CD8-positive, alpha-beta memory T cell (primary cell): ENCODE results near the gene BEND3. TPM values are rescaled to one million over a fixed set of nuclear protein-coding genes. Genes with fewer than 3 reads are reported as not detected.
"Not testable (repeated sequence)": the region's sequence is repeated elsewhere in the genome, so short reads cannot be mapped to it uniquely, and the experiment has no call there.

Source experiments
- CTCF ChIA-PET: fragments of 350-600 bp; sonication (Branson Sonifier 250); formaldehyde crosslinking; loops from one replicate; lab custom pipeline; 2021; ENCODE audit warnings: antibody characterized with exemption; lab: Charles Lee
- POLR2A ChIA-PET: fragments of 350-600 bp; sonication (Branson Sonifier 250); formaldehyde crosslinking; loops from one replicate; lab custom pipeline; 2021; ENCODE audit warnings: antibody characterized with exemption; lab: Charles Lee
- DNase-seq, 5 donors: peaks; one replicate each; pipeline versions ENCODE4 v3.0.0 to v3.0.0-alpha.2; 2020 to 2022; ENCODE audit warnings: mixed read lengths in 1 of 5
- H3K27ac ChIP-seq: one replicate; pipeline ENCODE4 v1.7.0; 2013; ENCODE audit warnings: low read depth, mild to moderate bottlenecking, low read length, moderate library complexity
- H3K27me3 ChIP-seq: 2 replicates; pipeline ENCODE4 v1.7.0; 2013; ENCODE audit warnings: low read length, mild to moderate bottlenecking; ENCODE audit not compliant: insufficient read depth, poor library complexity, severe bottlenecking
- H3K36me3 ChIP-seq: 2 replicates; pipeline ENCODE4 v1.7.0; 2013; ENCODE audit warnings: mild to moderate bottlenecking, low read length, moderate library complexity; ENCODE audit not compliant: insufficient read depth
- H3K4me1 ChIP-seq: 2 replicates; pipeline ENCODE4 v1.7.0; 2013; ENCODE audit warnings: mild to moderate bottlenecking, low read length, moderate library complexity; ENCODE audit not compliant: insufficient read depth
- H3K4me3 ChIP-seq: 2 replicates; pipeline ENCODE4 v1.7.0; 2013; ENCODE audit warnings: mild to moderate bottlenecking, low read length
- H3K9me3 ChIP-seq: 2 replicates; pipeline ENCODE4 v1.7.0; 2013; ENCODE audit warnings: mild to moderate bottlenecking, low read length
- H3K27ac Mint-ChIP-seq, 8 donors: one replicate each; pipeline ENCODE4 v1.8.0; 2020 to 2021; ENCODE audit warnings: mixed read lengths in 8 of 8, mild to moderate bottlenecking in 6 of 8, inconsistent platforms in 3 of 8, moderate library complexity in 3 of 8
- H3K27me3 Mint-ChIP-seq, 2 donors: one replicate each; pipeline ENCODE4 v1.8.0; 2020 to 2021; ENCODE audit warnings: mixed read lengths in 2 of 2, mild to moderate bottlenecking in 1 of 2, moderate library complexity in 1 of 2
- H3K36me3 Mint-ChIP-seq, 3 donors: one replicate each; pipeline ENCODE4 v1.8.0; 2020 to 2021; ENCODE audit warnings: mixed read lengths in 3 of 3, inconsistent platforms in 1 of 3, mild to moderate bottlenecking in 1 of 3
- H3K4me1 Mint-ChIP-seq, 3 donors: one replicate each; pipeline ENCODE4 v1.8.0; 2020 to 2021; ENCODE audit warnings: mixed read lengths in 3 of 3, inconsistent platforms in 1 of 3, mild to moderate bottlenecking in 1 of 3
- H3K4me3 Mint-ChIP-seq, 7 donors: one replicate each; pipeline ENCODE4 v1.8.0; 2020 to 2021; ENCODE audit warnings: mixed read lengths in 7 of 7, mild to moderate bottlenecking in 6 of 7, moderate library complexity in 4 of 7, inconsistent platforms in 2 of 7
- H3K9me3 Mint-ChIP-seq, 5 donors: one replicate each; pipeline ENCODE4 v1.8.0; 2020 to 2022; ENCODE audit warnings: mixed read lengths in 5 of 5, mild to moderate bottlenecking in 3 of 5, moderate library complexity in 2 of 5, inconsistent platforms in 1 of 5
- polyA plus RNA-seq: library from polyadenylated mRNA; unstranded; fragments of 300-500 nt; fragmentation: Illumina TruSeq; gene quantifications from one replicate; pipeline ENCODE4 v1.2.3, GENCODE V29; 2021
- total RNA-seq, 2 experiments: library from RNA; stranded (reverse); gene quantifications; one replicate each; pipeline ENCODE4 v1.2.3, GENCODE V29; 2021

The BEND3 gene
- total and polyA plus RNA-seq, 3 experiments from 2014 or later, result 0.38 to 7.6 (median 7.5) TPM

DNA sequence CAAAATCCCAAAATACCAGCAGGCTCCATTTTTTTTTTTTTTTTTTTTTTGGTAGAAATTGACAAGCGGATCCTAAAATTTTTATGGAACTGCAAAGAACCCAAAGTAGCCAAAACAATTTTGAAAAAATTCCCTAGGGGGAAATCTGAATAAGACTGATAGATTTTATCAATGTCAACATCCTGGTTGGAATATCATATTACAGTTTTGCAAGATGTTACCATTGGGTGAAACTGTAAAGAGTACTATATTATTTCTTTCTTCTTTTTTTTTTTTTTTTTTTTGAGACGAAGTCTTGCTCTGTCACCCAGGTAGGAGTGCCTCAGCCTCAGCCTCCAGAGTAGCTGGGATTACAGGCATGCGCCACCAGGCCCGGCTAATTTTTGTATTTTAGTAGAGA lies 29.4 kb upstream of the BEND3 start:
- Histone ChIP-seq H3K36me3 (no peaks in the 10 kb centered on the region), H3K4me1 (no peaks in the 10 kb centered on the region), H3K27me3 (no peaks in the 10 kb centered on the region), H3K27ac (no peak overlapping the region), H3K9me3 (no peaks in the 10 kb centered on the region), H3K4me3 (no peak overlapping the region)
- ChIA-PET POLR2A (no interaction called here), CTCF (no interaction called here)
- Mint-ChIP-seq H3K27me3 (no peaks in the 10 kb centered on the region), H3K4me1 (no peaks in the 10 kb centered on the region), H3K36me3 (no peaks in the 10 kb centered on the region), H3K4me3 (no peak overlapping the region), H3K9me3 (no peaks in the 10 kb centered on the region), H3K27ac (no peak overlapping the region)
- DNase-seq, result no peak

DNA sequence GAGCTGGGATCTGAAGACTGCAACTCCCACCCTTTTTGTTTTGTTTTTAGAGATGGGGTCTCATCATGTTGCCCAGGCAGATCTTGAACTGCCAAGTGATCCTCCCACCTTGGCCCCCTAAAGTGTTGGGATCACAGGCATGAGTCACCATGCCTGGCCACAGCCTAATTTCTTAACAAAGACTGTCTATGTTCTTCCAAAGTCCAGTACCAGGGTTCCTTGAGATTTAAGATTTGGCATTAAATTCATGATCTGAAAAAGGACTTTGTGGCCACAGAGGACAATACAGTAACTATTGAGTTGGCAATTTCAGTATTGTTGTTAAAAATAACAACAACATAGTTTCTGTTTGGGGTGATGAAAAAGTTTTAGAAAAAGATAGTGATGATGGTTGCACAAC lies 28.7 kb upstream of the BEND3 start:
- Histone ChIP-seq H3K36me3 (no peaks in the 10 kb centered on the region), H3K27ac (no peak overlapping the region), H3K9me3 (no peaks in the 10 kb centered on the region), H3K4me1 (no peaks in the 10 kb centered on the region), H3K4me3 (no peak overlapping the region), H3K27me3 (no peaks in the 10 kb centered on the region)
- no peaks in the 10 kb centered on the region for H3K27me3 Mint-ChIP-seq
- H3K27ac Mint-ChIP-seq, result no peak overlapping the region
- H3K9me3 Mint-ChIP-seq, result no peaks in the 10 kb centered on the region
- H3K36me3 Mint-ChIP-seq, result no peaks in the 10 kb centered on the region
- H3K4me3 Mint-ChIP-seq, result no peak overlapping the region
- H3K4me1 Mint-ChIP-seq, result no peaks in the 10 kb centered on the region
- POLR2A ChIA-PET, result no interaction called here
- DNase-seq, result no peak
- CTCF ChIA-PET, result no interaction called here

DNA sequence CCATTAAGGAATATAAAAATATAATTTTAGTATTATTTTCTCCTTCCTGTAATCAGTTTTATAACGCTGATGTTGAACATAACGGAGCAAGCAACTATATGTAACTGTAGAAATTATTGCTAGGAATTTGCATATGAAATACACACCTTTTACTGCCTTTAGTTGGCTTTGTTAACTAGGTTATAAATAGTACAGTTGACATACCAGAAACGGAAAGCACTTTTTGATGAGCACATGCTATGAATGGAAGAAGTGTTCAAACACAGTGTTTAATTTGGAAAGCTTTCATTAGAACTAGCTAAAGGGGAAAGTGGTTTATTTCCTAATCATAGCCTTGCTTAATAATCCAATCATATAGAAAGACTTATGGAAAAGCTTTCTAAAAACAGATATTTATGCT lies 25.3 kb upstream of the BEND3 start:
- no peak overlapping the region for H3K27ac Mint-ChIP-seq
- H3K27me3 Mint-ChIP-seq, result no peaks in the 10 kb centered on the region
- Histone ChIP-seq H3K36me3 (no peaks in the 10 kb centered on the region), H3K27me3 (no peaks in the 10 kb centered on the region), H3K9me3 (no peaks in the 10 kb centered on the region), H3K4me3 (no peak overlapping the region), H3K27ac (no peak overlapping the region), H3K4me1 (no peaks in the 10 kb centered on the region)
- no peak for DNase-seq
- no peaks in the 10 kb centered on the region for H3K36me3 Mint-ChIP-seq
- ChIA-PET CTCF (no interaction called here), POLR2A (no interaction called here)
- no peaks in the 10 kb centered on the region for H3K4me1 Mint-ChIP-seq
- H3K4me3 Mint-ChIP-seq, result no peak overlapping the region
- no peaks in the 10 kb centered on the region for H3K9me3 Mint-ChIP-seq

GRCh38 chr6:107136324-107136723 lies 21.0 kb upstream of the BEND3 start:
- not testable (repeated sequence) for H3K4me3 ChIP-seq, H3K4me1 Mint-ChIP-seq, H3K36me3 ChIP-seq, H3K27me3 ChIP-seq, H3K27ac ChIP-seq, H3K27ac Mint-ChIP-seq, H3K9me3 ChIP-seq, H3K4me3 Mint-ChIP-seq, H3K9me3 Mint-ChIP-seq, H3K27me3 Mint-ChIP-seq, H3K36me3 Mint-ChIP-seq, DNase-seq, H3K4me1 ChIP-seq
- ChIA-PET CTCF (interaction anchor here (1.4 kb wide), 1 partner anchor 23 kb away, joined by 4 read pairs; no protein-coding TSS in a partner anchor), POLR2A (interaction anchor here (0.7 kb wide), 1 partner anchor 15 kb away, joined by 4 read pairs; no protein-coding TSS in a partner anchor)

DNA sequence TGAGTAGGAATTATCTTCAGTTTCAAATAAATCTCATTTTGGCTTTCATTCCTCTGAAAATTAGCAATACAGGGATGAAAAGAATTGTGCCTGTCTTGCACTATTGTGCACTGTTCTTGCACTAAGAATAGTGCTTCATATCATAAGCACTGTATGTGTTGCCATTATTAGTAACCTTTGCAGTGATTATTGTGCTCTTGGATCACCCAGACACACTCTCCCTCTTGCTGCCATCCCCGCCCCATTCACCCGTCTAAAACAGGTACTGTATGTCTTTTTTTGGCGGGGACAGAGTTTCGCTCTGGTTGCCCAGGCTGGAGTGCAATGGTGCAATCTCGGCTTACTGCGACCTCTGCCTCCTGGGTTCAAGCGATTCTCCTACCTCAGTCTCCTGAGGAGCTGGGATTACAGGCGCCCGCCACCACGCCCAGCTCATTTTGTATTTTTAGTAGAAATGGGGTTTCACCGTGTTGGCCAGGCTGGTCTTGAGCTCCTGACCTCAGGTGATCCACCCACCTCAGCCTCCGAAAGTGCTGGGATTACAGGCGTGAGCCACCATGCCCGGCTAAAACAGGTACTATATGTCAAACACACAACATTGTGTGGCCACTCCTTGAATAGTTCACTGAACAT lies 19.8 kb upstream of the BEND3 start:
- H3K4me3 ChIP-seq, CTCF ChIA-PET, H3K36me3 ChIP-seq, H3K27ac ChIP-seq, H3K4me3 Mint-ChIP-seq, H3K9me3 Mint-ChIP-seq, H3K4me1 Mint-ChIP-seq, H3K9me3 ChIP-seq, H3K4me1 ChIP-seq, POLR2A ChIA-PET, H3K36me3 Mint-ChIP-seq, H3K27me3 Mint-ChIP-seq, DNase-seq, H3K27me3 ChIP-seq: not testable (repeated sequence)
- peak overlapping the region in 1 of 8 donors; percentile 19 for H3K27ac Mint-ChIP-seq

- Histone ChIP-seq H3K27ac (no peak overlapping the region), H3K36me3 (no peaks in the 10 kb centered on the region), H3K4me3 (no peak overlapping the region), H3K4me1 (no peaks in the 10 kb centered on the region), H3K9me3 (no peaks in the 10 kb centered on the region), H3K27me3 (no peaks in the 10 kb centered on the region)
- Mint-ChIP-seq H3K4me1 (no peaks in the 10 kb centered on the region), H3K27ac (no peak overlapping the region), H3K27me3 (peaks cover 0 to 5% of the 10 kb centered on the region in 2 donors), H3K36me3 (no peaks in the 10 kb centered on the region), H3K4me3 (no peak overlapping the region), H3K9me3 (no peaks in the 10 kb centered on the region)
- peak in 1 of 5 donors; percentile 8 for DNase-seq
- CTCF ChIA-PET, result no interaction called here
- POLR2A ChIA-PET, result no interaction called here
Observed at GRCh38 chr6:107132330-107132954, 17.1 kb upstream of the BEND3 start.

GRCh38 chr6:107129370-107129925 lies 14.1 kb upstream of the BEND3 start:
- Mint-ChIP-seq H3K4me3 (no peak overlapping the region), H3K4me1 (no peaks in the 10 kb centered on the region), H3K36me3 (no peaks in the 10 kb centered on the region), H3K27me3 (peaks cover 0 to 8% of the 10 kb centered on the region in 2 donors), H3K27ac (peak overlapping the region in 1 of 8 donors; percentile 8), H3K9me3 (no peaks in the 10 kb centered on the region)
- ChIA-PET CTCF (no interaction called here), POLR2A (no interaction called here)
- DNase-seq, result no peak
- Histone ChIP-seq H3K36me3 (no peaks in the 10 kb centered on the region), H3K27ac (no peak overlapping the region), H3K4me1 (no peaks in the 10 kb centered on the region), H3K9me3 (no peaks in the 10 kb centered on the region), H3K27me3 (no peaks in the 10 kb centered on the region), H3K4me3 (no peak overlapping the region)

DNA sequence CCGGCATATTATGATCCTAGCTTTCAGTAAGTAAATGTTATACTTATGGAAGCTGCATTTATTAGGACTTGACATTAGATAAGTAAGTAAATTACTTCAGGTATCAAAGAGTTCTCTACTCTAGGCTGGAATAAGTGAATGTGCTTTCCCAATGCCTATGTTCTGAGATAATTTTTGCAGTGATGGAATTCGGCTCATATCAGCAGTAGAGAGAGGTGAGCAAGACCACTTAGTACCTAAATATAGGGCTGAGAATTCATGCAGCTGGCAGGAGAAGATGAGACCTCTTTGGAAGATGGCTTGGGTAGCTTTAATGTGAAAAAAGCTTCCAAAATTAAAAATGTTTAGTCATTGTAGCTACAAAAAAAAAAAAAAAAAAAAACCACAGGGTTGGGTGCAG lies 13.3 kb upstream of the BEND3 start:
- ChIA-PET CTCF (no interaction called here), POLR2A (no interaction called here)
- H3K27me3 ChIP-seq, result no peaks in the 10 kb centered on the region
- Mint-ChIP-seq H3K9me3 (no peaks in the 10 kb centered on the region), H3K4me3 (no peak overlapping the region), H3K4me1 (no peaks in the 10 kb centered on the region), H3K36me3 (no peaks in the 10 kb centered on the region), H3K27me3 (peaks cover 0 to 8% of the 10 kb centered on the region in 2 donors), H3K27ac (no peak overlapping the region)
- no peak for DNase-seq
- no peaks in the 10 kb centered on the region for H3K9me3 ChIP-seq
- H3K36me3 ChIP-seq, result no peaks in the 10 kb centered on the region
- no peak overlapping the region for H3K4me3 ChIP-seq
- no peaks in the 10 kb centered on the region for H3K4me1 ChIP-seq
- H3K27ac ChIP-seq, result no peak overlapping the region
